NCI-H446 treated with DMSO at 0.1 percent for 48 hours (cell line): ENCODE data around the gene SBNO2.

Experiments
- DNase-seq: peaks from one replicate; lab custom pipeline; 2025; lab: John Stamatoyannopoulos, UW

SBNO2 gene

GRCh38 chr19:1070931-1071791, 102.9 kb downstream of the SBNO2 start:
- DNase-seq: no peak

DNA sequence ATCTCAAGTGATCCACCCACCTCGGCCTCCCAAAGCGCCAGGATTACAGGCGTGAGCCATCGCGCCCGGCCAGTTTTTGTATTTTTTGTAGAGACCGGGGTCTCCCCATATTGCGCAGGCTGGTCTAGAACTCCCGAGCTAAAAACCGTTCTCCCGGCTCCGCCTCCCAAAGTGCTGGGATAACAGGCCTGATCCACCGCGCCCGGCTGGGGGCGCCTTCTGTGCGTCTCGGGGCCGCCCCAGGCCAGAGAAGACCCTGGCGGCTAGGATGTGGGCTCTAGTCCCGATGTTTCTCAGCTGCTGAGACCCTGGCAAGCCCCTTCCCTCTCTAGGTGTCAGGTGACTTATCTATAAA, 103.5 kb downstream of the SBNO2 start:
- no peak for DNase-seq

DNA sequence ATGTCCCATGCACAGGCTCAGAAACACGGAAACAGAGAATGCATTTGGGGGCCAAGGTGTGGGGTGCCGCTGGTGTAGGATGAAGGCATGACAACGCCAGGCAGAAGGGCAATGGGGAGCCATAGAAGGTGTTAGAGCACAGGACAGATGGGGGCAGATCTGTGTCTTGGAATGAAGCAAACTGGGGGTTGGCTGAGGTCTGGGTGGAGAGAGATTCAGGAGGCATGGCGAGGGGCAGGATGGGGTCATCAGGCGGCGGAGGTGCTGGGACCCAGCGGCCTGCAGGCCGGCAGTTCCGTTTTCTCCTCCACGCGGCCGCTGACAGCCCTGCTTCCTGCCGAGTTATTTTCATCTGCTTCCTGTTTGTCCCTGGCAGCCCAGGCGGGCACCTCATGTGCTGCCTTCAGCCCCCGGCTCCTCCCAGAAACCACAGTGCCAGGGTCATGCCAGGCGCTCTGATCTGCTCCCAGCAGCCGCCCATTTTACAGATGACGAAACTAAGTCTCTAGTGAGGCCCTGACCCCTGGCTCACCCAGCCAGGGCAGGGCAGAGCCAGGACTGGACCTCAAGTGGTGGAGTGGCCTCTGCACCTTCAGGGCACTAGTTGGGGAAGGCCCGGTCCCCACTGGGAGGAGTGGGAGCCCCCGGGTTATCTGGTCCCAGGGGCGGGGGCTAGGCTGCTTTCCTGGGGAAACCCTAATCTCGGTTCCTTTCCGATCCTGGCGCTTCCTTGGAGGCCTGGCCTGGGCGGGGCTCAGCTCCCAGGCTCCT, 104.9 kb downstream of the SBNO2 start:
- DNase-seq: no peak

GRCh38 chr19:1068009-1069001, 105.8 kb downstream of the SBNO2 start:
- no peak for DNase-seq

GRCh38 chr19:1067341-1067957, 106.6 kb downstream of the SBNO2 start:
- no peak for DNase-seq

DNA sequence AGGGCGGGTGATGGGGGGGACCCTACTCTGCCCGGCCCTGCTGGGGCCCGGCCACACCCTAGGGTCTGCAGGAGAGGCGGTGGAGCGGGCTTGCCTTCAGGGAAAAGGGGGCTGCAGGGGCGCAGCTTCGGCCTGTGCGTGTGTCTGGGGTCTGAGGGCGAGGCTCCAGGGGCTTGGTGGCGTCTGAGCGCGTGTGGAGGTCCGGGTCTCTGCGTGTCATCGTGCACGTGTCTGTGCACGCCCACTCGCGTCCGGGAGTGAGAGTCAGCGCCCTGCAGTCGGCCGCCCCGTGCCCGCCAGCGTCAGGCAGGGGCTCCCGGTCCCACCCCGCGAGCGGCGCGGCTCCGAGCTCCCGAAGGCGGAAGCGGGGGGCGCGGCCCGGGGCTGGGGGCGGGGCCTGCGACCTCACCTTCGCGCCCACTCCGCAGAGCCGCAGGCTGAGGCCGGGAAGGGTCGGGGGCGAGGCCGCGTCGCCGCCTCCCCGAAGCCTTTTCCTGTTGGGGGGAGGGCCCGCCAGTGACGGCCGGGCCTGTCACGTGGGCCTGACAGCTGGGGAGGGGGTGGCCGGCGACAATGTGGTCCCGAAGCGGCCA, 107.2 kb downstream of the SBNO2 start, which contains the start of gene ARHGAP45:
TSS of gene ARHGAP45 (plus strand) at position 420 of the 593 bp plus-strand sequence. CDS start 239 bp downstream, outside the sequence.
- no peak for DNase-seq

GRCh38 chr19:1066251-1066747, 107.8 kb downstream of the SBNO2 start:
- no peak for DNase-seq

- no peak for DNase-seq
Observed at GRCh38 chr19:1065606-1066109, 108.4 kb downstream of the SBNO2 start.

DNA sequence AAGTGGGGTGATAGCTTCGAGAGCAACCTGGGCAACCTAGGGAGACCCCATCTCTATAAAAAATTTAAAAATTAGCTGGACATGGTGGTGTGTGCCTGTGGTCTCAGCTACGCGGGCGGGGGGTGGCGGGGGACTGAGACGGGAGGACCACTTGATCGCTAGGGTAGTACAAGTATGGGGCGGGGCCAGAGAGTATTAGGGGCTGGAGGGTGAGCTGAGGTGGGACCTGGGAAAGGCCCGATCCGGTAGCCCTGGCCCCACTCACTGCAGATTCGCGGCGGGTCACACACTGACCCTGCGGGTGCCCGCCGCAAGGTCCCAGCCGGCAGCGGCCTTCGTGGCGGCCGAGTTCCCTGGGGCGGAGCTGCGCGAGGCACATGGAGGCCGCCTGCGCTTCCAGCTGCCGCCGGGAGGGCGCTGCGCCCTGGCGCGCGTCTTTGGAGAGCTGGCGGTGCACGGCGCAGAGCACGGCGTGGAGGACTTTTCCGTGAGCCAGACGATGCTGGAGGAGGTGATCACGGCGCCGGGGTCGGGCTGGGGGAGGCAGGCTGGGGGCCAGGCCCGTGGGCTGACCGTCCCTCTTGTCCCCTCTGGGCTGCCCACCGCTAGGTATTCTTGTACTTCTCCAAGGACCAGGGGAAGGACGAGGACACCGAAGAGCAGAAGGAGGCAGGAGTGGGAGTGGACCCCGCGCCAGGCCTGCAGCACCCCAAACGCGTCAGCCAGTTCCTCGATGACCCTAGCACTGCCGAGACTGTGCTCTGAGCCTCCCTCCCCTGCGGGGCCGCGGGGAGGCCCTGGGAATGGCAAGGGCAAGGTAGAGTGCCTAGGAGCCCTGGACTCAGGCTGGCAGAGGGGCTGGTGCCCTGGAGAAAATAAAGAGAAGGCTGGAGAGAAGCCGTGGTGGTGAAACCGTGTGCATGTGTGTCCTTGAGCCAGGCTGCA, 109.1 kb downstream of the SBNO2 start:
- peak; percentile 18 for DNase-seq

- no peak for DNase-seq
Observed at GRCh38 chr19:1063909-1064660, 110.0 kb downstream of the SBNO2 start.

DNA sequence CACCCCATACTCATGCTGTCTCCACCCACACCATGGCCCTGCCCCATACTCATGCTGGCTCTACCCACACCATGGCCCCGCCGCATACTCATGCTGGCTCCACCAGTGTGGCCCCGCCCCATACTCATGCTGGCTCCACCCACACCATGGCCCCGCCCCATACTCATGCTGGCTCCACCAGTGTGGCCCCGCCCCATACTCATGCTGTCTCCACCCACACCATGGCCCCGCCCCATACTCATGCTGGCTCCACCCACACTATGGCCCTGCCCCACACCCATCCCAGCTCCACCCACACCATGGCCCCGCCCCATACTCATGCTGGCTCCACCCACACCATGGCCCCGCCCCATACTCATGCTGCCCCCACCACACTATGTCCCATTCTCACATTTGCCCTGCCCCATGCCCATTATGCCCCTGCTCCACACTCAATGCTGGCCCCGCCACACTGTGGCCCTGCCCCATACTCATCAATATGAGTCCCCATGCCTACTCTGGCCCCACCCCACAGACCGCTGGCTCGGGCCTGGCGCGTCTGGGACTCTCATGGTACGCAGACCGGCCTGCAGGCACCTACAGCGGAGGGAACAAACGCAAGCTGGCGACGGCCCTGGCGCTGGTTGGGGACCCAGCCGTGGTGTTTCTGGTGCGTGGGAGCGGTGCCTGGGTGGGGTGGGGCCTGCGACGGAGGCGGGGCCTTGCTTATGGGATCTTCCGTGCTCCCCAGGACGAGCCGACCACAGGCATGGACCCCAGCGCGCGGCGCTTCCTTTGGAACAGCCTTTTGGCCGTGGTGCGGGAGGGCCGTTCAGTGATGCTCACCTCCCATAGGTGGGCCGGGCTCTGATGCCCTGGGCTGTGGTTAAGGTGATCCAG, 110.8 kb downstream of the SBNO2 start:
- no peak for DNase-seq

- DNase-seq: no peak
Observed at GRCh38 chr19:1062387-1063029, 111.6 kb downstream of the SBNO2 start.

- no peak for DNase-seq
Observed at GRCh38 chr19:1061987-1062386, 112.1 kb downstream of the SBNO2 start.

DNA sequence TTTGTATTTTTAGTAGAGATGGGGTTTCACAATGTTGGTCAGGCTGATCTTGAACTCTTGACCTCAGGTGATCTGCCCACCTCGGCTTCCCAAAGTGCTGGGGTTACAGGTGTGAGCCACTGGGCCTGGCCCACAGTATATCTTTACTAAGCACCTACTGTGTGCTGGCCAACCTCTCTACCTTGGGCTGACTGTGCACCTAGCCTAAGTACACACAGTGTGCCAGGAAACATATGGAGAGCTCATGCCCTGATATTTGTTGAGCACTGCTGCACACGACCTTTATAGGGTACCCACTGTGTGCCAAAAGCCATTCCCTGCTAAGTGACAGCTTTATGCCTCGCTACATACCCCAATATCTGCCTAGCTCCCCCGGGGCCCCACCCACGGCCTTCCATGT, 113.4 kb downstream of the SBNO2 start:
- DNase-seq: no peak

DNA sequence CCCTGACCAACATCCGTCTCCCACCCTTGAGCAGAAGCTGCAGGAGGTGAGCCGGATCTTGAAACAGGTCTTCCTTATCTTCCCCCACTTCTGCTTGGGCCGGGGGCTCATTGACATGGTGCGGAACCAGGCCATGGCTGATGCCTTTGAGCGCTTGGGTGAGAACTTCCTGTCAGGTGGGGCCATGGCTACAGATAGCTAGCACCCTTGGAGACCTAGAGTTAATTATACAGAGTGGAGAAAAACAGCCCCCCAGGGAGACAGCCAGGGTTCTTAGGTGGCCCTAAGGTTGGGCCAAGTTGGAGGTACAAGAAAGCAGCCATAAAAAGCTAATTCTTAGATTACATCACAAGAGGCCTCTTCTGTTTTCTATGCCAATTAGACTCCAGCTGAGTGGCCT, 116.0 kb downstream of the SBNO2 start:
- no peak for DNase-seq
